SK-N-MC (cell line): ENCODE data around the gene TFEC.

Experiments
- EZH2 ChIP-seq: fragments of 200-600 bp; sonication (generic); IDR thresholded peaks from one replicate; pipeline ENCODE4 v1.6.1; 2017; ENCODE audit warnings: antibody characterized with exemption
- FOXP2 ChIP-seq: optimal IDR thresholded peaks from 2 replicates; pipeline ENCODE3; 2011; ENCODE audit warnings: mild to moderate bottlenecking, moderate library complexity; ENCODE audit not compliant: insufficient read depth; ENCODE audit errors: extremely low read length, control extremely low read depth
- POLR2AphosphoS5 ChIP-seq: IDR thresholded peaks from 2 replicates; pipeline ENCODE4 v1.6.1; 2012; ENCODE audit warnings: mild to moderate bottlenecking, low read depth, low read length, borderline replicate concordance

DNA sequence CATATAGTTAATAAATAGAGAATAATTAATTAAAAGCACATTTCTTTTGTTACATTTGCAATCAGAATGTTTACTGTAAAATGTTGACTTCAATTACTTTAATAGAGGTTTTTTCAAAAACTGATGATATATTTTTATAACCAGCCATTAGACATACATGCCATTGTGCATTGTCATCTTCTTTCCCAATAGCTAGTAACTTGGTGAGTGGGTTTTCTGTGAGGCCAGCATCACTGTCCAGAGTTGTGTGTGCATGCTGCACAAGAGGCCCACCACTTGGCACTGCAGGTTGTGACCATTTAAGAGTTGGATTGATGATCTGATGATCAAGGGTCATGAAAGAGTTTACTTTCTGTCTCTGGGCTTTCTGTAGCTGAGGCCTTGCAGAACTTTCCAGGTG lies 46.5 kb downstream of the TFEC start:
- TF ChIP-seq POLR2AphosphoS5: no peak
- no peak for TF ChIP-seq EZH2
- no peak for TF ChIP-seq FOXP2
